ENCODE measurements around the gene HABP2. TPM values are rescaled to one million over a fixed set of nuclear protein-coding genes. Genes with fewer than 3 reads are reported as not detected.

The HABP2 gene
- polyA plus RNA-seq, 1 donor, result 0.10 TPM

DNA sequence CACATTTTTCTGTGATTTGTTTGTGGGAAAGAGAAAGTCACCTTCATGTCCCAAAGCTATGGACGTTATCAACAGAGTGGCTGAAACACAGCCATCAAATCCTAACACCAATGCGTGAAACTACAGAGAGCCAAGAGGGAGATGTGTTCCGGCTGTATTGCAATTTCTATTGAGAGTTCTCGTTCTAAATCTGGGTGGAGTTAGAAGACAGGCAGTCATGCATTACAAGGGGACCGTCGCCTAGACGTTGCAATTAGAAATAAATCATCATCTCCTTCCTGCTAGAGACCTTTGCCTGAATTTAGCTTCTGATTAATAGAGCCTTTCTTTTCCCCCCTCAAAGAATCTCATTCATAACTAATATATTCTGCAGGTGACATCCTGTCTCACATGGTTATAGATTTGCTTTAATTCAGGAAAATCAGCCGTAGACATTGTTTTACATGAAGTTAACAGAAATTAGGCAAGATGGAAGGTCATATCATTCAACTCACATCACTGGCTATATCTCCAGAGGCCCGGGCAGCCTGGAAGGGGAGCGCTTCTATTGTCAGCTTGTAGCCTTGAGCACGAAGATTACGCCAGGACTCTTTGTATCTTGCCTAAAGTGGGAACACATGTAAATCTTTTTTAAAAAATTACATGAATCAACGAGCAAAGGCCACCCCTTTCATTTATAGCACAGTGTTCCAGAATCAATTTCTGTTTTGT lies 52.6 kb downstream of the HABP2 start:
- no peak for DNase-seq

DNA sequence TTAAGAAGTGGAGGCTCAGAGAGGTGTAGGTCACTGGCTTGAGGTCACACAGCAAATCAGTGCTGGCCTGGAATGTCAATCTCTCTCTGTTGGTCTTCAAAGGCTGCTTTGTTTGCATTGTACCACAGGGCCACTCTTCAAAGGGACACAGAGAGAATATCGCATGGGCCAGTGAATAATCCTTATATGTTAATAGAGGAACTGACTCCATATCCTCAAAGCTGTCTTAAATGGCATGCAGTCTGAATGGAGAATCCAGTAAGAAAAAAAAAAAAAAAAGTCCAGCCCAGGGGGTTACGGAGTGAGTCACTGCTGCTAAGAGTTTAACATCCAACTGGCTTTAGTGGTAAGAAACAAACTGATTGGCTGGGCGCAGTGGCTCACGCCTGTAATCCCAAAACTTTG lies 56.9 kb downstream of the HABP2 start:
- no peak for DNase-seq

DNA sequence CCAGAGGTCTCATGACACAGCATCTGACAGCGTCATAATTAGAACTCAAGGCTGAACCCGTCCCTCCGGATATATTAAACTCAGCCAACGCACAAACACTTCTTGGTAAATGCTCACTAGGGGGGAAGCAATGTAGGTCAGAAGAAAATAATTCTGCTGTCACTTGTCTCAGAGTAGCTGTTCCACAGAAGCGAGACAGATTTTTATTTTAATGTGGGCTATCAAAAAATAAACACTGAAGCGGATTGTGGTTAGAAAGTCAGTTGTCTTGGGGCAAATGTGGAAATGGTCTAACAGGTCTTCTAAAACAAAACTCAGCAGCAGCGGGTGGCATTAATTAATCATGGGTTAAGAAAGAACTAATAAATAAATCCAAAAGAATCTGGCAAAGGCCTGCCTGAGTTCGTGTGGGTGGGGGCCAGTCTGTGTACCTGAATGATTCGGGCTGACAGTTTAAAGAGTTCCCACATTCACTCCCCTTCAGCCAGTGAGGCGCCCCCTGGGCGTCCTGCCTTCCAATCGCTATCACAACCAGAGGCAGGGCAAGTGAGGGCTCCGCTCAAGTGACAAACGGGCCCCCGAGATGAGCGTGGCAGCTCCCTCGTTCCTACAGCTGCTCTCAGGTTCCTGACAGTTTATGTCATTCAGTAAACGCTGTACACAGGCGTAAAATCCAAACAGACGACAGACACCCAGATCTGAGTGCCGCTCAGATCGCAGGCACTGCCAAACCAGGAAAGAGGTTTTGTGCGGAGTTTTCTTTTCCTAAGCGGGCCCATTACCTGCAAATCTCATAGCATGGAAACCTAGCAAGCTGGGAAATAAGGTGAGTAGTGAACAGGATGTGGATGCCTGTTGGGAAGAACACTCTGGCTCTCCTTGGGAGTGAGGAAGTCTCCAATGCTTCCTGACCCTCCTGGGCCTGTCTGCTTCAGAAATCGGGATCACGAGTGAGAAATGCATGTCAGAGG lies 58.1 kb downstream of the HABP2 start:
- no peak for DNase-seq

DNA sequence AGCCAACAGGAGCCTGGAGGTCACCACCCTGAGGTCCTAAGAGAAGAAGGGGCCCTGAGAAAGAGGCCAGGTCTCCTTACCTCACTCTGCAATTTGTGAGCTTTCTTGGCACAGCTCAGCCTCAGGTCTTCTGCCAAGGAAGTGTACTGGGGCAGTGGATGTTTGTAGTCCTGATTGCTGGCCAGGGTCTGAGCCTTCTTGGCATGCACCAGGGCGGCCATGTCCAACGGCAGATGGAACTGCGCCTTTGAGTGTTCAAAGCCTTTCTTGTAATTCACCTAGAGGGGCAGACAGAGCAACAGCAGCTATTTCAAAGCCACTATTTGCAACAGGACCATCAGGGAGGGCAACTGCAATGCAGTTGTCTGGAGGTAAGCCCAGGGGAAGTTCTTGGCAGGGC lies 59.3 kb downstream of the HABP2 start:
- no peak for DNase-seq

DNA sequence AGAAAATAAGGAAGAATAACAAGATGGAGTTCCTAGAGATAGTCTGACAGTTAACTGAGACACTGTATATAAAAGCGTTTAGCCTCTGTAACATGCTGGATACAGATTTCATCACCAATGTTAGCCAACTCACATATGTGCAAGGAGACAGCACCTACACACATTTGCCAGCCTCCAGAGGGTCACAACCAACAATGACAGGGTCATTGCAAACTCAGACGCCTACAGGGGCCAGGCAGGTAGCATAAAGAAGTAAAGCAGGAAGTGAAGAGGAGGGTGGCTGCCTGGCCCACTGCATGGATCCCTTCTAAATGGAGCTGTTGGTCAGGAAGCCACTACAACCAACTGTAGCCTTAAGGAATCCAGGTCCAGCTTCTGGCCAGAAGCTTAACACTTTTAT lies 60.6 kb downstream of the HABP2 start:
- DNase-seq, result no peak

DNA sequence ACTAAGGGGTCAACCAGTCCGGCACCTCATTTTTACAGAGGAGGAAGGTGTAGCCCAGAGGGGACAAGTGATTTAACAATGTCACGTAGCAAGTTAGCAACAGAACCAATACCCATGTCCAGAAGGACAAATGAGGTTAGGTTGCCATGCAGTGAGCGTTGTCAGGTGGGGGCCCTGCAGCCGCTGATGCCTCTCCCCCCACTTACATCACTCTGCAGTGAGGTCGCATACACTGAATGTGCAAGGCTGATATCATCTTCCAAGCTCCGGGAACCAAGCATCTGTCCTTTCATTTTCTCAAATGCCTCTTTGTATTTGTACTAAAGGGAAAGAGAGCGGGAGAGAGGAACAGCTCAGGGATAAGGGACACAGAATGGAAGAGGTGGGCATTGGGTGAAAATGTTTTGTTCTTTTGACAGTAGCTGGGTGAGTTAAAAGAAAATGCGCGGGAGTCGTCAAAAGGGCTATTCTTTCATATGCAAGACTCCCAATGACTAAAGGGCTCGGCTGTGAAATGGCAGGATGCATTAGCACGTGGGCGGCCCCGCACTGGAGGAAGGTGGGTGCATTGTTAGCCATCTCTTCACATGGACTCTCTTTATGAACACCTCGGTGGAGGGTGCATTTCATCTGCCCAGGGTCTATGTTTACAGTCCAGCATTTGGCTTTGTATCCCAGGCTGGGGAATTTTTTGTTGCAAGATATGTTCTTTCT lies 61.3 kb downstream of the HABP2 start:
- no peak for DNase-seq

DNA sequence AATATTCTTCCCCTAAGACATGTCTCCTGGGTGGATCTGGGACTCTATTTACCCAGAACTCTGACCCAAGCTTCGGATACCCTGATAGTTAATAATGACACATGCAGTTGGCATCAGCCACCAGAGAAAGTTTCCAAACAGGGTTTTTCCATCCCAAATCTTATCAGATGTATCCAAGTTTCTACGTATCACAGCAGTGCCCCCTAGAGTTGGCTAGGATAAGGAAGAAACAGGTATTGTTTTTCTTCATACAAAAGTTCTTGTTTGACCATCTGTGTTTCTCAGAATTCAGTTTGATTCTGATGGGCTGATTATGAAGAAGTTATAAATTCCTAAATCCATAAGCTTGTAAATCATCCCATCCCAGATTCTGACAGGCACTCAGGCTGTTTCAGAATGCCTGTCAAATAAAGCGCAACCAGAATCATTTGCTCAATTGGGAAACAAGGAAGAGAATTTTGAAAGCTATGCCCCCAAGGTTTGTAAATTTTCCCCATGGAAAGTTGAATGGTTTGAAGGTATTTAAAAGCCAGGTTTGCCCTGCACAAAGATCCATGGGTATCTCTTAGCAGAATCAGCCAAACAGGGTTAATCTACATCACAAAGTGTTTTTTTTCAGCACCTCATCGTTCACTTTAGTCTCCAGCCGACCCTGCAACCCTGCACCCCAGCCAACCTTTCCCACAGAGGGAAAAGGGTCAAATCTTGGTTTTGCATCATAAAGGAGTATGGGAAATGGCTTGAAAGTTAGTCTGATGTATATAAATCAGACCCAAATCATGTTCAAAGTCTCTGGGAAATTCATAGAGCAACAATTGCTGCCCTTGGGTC lies 63.6 kb downstream of the HABP2 start:
- peak; percentile 12 for DNase-seq

DNA sequence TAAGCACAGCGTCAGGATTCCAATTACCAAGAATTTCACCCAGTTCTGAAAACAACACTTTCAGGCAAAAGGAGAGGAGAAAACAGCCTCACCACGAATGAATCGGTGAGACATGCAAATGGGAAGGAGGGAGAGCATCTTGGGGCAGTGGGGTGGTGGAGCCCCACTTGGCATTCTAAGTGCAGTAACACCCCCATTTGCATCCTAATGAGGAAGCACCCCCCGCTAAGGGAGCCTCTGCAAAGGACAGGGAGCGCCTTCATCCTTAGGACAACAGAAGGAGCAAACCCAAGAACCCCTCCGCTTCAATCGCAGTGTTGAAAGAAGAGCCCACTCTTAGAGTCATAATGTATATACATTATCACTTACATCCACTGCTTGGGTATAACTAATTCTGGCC lies 64.2 kb downstream of the HABP2 start:
- no peak for DNase-seq

DNA sequence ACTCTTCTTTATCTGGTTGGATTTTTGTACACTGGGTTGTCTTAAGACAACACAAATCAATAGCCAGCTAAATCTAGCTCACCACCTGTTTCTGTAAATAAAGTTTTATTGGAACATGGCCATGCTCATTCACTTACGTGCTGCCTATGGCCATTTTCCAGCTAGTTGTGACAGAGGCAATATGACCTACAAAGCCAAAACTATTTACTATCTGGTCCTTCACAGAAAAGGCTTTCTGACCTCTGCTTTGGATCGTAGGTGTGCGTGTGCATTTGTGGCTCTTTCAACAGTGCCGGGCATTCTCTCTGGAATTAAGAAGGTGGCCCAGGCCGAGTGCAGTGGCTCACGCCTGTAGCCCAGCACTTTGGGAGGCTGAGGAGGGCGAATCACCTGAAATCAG lies 65.5 kb downstream of the HABP2 start:
- DNase-seq, result no peak

DNA sequence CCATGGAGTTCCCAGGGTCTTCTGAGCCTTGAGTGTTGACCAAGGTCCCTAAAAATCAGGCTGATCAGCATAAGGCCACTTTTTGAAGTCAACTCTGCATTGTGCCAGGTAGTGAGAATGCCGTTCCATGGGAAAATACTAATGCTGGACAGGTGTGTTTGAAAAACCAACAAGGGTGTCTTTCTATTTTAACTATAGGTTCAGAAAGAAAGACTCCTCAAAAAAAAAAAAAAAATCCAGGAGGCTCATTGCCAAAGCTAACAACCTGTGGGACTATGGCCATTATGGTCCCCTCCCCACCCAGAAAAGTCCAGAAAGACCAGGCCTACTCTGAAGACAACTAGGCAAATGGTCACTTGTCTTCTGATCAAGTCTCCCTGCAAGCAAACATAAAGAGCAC lies 66.5 kb downstream of the HABP2 start:
- DNase-seq, result no peak

DNA sequence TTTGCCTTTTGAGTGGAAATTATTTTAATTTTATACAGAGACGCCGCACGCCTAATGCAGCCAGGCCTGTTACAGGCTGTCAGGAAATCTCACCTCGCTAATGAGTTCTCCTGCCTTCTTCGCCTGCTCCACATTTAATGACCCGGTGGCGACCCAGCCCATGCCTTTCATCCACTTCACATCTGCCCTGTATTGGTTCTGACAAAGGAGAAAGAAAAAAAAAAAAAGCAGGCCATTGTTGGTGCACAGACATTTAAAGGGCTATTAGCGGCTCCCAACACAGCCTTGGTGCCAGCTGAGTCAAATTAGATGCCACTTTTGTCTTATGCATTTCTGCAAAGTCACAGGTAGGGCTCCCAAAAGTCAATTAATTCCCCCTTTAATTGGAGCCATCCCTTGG lies 67.7 kb downstream of the HABP2 start:
- DNase-seq, result no peak

DNA sequence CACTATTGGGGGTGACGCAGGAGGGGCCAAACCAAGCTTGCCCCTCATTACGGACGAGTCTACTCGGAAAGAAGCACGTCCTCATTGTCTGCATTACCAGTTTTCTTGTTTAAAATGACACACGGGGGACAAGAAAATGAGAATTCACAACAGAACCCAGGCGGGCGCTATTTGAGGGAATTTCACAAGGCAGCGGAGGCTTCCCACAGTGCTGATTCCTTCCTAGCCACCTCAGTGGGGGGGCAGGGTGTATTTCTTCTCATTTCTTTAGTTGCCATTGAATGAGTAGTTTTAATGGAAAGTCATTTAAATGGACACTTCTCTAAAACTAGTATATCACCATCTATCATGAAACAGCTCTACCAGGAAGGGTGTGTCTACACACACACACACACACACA lies 68.1 kb downstream of the HABP2 start:
- DNase-seq, result no peak

DNA sequence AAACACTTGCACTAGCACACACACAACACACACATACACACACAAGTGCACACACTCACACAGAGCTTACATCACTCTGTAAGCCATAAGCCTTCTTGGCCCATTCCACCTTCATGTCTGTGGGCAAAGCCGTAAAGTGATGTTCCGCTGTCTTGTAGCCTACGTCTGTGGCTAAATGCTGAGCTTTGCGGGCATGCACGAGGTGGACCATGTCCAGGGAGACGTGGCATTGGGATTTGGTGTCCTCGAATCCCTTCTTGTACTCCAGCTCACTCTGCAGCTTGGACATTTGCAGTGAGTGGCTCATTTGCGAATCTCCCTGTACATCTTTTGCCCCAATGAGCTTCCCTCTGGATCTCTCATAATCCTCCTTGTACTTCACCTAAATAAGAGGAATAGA lies 68.9 kb downstream of the HABP2 start:
- DNase-seq, result no peak

DNA sequence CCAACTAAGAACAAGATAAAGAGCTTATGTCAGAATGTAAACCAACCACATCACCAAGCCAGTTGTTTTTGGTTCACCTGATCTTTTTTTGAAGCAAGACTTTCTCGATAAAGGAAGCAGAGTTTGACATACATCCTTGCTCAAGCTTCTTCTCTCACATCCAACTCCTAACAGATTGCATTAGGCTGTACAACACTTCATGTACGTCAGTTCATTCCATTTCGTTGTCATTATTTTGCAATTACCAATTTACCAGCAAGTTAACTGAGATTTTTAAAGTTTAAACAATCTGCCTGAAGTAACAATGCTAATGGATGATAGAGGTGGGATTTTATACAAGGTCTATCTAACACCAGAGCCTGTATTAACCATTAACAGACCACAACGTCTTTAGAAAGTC lies 70.0 kb downstream of the HABP2 start:
- DNase-seq, result no peak

DNA sequence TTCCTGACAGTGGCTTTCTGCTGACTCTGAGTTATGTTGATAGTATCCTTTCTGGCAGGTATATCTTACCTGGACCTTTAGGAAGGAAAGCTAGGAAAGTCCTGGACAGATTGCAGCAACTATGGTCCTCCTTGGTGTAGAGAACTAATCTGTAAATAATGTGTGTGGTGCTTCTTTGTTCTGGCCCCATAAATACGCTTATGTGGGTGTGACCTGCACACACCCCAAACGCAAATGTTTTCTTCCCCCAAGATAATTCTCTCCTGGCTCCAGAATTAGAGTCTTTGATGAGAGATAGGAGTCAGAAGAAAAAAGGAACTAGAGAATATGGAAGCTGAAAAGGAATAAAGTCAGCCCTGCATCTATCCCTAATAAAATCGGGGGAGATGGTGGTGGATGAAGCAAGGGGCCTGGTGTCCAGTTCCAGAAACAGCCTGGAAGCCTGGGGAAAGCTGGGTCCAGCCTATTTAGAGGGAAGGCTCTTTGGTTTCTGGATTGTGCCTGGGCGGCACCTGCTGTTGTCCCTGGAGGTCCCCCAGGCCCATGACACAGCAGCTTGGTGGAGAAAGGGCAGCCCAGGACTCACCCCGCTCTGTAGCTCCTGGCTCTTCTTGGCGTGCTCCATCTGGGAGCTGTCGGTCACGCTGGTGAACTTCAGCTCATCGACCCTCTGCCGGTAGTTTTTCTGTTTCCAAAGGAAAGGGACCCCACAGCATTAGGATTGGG lies 72.8 kb downstream of the HABP2 start:
- no peak for DNase-seq

DNA sequence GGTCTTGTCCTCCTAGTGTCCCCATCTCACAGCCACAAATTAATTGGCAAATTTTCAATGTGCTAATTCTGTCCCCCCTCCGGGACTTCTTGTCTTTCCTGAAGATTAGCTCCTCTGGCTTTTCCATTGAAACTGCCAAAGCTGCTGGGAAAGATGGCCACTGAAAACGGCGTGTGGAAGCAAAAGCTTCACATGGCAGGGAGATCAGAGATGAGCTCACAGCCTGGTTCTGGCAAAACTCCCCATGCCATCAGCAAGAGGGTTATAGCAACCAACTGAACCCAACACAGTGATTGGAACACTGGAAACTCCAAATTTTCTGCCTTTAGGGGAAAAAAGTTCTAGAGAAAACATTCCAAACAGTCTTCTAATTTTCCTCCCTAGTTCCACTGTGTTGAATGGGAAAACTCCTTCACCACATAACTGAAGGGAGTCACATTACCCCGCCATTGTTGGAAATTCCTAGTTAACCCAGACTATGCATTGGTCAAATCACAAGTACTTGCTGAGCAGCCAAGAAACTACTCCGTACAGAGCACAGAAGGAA lies 74.0 kb downstream of the HABP2 start:
- no peak for DNase-seq

DNA sequence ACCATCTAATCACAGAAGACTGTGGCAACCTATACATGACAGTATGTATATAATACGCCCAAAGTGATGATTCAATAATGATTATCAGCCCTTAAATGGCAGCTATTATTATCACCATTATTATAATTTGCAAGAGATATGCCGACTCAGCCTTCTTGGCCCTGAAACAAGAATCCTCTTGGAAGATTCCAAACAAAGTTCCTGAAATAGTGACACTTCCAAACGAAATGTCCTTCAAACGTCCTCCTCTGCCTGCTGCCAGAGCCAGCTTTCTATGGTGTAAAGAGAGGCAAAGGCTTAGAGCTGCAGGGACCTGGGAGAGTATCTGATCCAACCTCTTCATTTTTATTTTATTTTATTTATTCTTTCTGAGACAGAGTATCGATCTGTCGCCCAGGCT lies 75.0 kb downstream of the HABP2 start:
- no peak for DNase-seq

DNA sequence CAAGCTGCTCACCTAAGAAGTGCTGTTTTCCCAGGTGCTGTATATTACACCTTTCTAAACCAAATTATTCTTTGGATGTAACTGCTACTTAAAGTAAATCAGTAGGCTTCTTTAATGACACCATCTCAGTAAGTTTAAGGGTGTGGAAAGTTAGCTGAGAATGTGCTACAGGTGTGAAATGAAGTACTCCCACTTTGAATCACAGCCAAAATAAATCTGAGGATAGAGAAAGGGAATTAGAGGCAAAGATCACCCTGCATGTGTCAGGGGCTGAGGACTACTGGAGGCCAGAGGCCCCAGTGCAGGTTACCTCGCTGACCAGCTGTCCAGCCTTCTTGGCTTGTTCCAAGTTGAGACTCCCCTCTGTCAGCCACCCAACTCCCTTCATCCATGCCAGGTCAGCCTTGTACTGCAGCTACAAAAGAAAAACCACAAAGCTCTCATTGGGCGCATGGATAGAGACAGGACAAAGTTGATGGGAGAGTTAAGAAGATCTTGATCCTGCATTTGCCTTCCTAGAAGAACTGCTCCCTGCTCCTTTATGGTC lies 75.8 kb downstream of the HABP2 start:
- DNase-seq, result no peak

DNA sequence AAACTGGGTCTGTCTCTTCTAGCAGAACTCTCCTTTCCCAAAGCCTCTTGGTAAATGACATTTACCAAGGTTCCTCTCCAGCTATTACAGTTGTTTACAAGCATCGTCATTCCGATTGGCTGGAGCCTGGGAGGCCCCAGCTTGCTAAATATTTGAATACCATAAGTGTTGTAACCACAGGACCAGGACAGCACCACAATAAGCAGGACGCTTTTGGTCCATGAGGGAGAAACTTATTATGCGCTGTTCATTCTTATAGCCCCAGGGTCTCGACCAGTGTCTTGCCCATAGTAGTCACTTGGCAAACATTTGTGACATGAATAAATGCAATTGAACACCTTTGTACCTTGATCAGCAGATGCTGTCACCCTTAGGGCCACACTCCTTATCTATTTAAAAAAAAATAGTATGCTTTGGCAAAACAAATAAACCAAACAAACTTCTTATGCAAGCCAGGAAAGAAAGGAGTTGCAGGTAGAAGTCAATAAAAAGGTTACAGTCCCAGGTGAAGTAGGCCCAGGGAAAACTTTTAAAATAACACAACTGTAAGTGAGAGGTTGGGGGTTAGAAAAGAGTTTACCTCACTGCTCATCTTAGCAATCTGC lies 78.2 kb downstream of the HABP2 start:
- DNase-seq, result no peak

DNA sequence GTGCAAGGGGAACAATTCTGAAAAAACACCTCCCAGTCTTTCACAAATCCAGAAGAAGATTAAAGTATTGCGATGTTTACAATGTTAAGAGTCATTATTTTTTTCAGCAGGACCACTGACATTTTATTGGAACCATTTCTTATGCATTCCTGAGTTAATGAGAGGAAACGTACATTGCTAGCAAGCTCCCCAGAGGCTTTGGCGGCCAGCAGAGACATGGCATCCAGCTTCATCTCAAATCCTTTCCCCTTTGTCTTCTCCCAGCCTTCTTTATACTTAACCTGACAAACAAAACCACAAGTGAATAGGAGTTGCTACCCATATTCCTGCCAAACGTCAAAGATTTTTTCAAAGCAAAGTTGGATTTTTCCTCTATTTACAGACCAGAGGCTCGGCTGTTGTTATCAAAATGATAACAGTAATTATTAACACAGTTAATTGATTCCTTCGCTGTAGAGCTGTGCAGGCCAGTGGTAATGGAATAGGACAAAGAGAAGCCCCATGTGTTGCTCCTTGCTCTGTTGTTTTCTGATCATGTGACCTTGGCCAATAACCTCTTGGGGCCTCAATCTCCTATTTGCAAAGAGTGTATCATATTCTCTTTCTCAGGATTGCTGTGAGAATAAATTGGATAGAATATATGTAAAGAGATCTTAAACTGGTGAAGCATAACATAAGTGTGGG lies 79.0 kb downstream of the HABP2 start:
- DNase-seq, result no peak

Data from hindlimb muscle (tissue), 1 donor.